Activated T-helper 1 cell treated with anti-CD3 and anti-CD28 coated beads, Interleukin-12 subunit alpha, Interleukin-12 subunit beta, Interleukin-2, Interleukin-4 antibody, amounts not matched to agents 30 ng/mL and 10 ng/mL and 1 ng/mL, durations not matched to agents 14 hours and 24 hours and 36 hours (primary cell): ENCODE data around the gene DNAAF6. TPM values are rescaled to one million over a fixed set of nuclear protein-coding genes. Genes with fewer than 3 reads are reported as not detected.

Source experiments
- DNase-seq: peaks from one replicate; pipeline ENCODE4 v3.0.0; 2021; ENCODE audit warnings: low spot score
- H3K27ac Mint-ChIP-seq: one replicate; pipeline ENCODE4 v1.8.0; 2021; ENCODE audit warnings: mild to moderate bottlenecking, mixed read lengths
- H3K27me3 Mint-ChIP-seq: one replicate; pipeline ENCODE4 v1.8.0; 2022; ENCODE audit warnings: mild to moderate bottlenecking, moderate library complexity, mixed read lengths; ENCODE audit not compliant: insufficient read depth
- H3K36me3 Mint-ChIP-seq: one replicate; pipeline ENCODE4 v1.8.0; 2021; ENCODE audit warnings: low read depth, mixed read lengths
- H3K4me1 Mint-ChIP-seq: one replicate; pipeline ENCODE4 v1.8.0; 2021; ENCODE audit warnings: low read depth, mixed read lengths
- H3K4me3 Mint-ChIP-seq: one replicate; pipeline ENCODE4 v1.8.0; 2021; ENCODE audit warnings: mild to moderate bottlenecking, moderate library complexity, mixed read lengths
- H3K9me3 Mint-ChIP-seq: one replicate; pipeline ENCODE4 v1.8.0; 2021; ENCODE audit warnings: mixed read lengths
- intact Hi-C: fragments of 100-400 bp; cut with micrococcal nuclease; formaldehyde crosslinking; loops from one replicate; pipeline ENCODE4 v1.15.1; 2024
- total RNA-seq: library from RNA; stranded (reverse); gene quantifications from 2 replicates; pipeline ENCODE4 v1.2.3, GENCODE V29; 2022

DNAAF6 gene
- total RNA-seq, 1 donor from 2014 or later = not detected

DNA sequence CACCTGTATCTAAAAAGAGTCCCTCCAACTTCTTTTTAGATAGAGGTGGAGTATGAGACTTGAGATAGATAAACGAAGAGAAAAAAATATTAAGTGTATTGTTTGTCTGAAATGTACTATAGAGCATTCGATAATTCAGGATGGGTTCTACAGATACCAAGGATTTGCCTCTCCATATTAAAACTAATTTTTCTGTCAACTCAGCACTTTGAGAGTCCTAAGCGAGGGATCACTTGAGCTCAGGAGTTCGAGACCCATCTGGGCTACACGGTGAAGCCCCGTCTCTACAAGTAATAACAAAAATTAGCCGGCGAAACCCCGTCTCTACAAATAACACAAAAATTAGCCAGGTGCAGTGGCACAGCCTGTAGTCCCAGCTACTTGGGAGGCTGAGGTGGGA, 1.5 kb downstream of the DNAAF6 start:
- no peaks in the 10 kb centered on the region for H3K36me3 Mint-ChIP-seq

DNA sequence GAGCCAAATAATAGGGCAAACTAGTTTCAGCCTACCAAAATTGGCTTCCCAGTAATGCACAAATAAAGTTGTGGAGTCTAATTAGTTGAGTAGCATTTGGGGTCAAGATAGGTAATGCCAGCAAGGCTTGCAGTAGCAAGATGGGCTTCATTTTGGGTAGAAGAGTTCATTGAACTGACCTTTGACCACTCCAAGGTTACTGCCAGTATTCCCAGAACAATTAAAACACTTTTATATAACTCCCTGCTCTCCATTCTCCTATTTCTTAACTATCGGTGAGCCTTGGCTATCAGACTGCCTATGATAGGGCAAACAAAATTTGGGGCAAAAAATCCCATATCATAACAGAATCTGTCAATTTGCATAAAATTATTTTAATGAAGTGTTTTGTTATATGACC, 7.1 kb downstream of the DNAAF6 start:
- Mint-ChIP-seq H3K27ac (no peak overlapping the region), H3K4me1 (no peaks in the 10 kb centered on the region), H3K27me3 (peaks cover 8% of the 10 kb centered on the region), H3K4me3 (no peak overlapping the region), H3K36me3 (no peaks in the 10 kb centered on the region), H3K9me3 (no peaks in the 10 kb centered on the region)
- no peak for DNase-seq
- intact Hi-C loops = no loop called here

More for the DNA sequence above, 1.5 kb downstream of the DNAAF6 start:
- no peak for DNase-seq
- Mint-ChIP-seq H3K9me3 (no peaks in the 10 kb centered on the region), H3K27ac (no peak overlapping the region), H3K4me1 (peaks cover 7% of the 10 kb centered on the region), H3K27me3 (peaks cover 4% of the 10 kb centered on the region), H3K4me3 (no peak overlapping the region)
- intact Hi-C loops = no loop called here

DNA sequence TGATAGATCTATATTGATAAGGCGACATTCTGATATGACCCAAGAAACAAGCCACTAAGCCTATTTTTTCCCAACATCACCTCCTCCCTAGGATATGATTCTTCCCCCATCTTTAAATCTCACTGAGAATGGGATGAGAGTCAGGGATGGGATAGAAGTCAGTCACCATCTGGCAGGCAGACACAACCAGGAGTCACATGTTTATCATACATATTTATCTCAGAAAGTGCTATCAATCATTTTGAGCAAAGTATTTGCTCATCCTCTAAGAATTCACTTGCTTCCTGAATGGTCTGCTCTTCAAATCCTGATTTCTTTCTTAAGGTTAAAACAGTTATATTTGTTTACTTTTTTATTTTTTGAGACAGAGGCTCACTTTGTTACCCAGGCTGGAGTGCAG, 20.3 kb downstream of the DNAAF6 start:
- Mint-ChIP-seq H3K36me3 (no peaks in the 10 kb centered on the region), H3K4me1 (no peaks in the 10 kb centered on the region), H3K27ac (no peak overlapping the region), H3K4me3 (no peak overlapping the region), H3K9me3 (no peaks in the 10 kb centered on the region), H3K27me3 (peaks cover 4% of the 10 kb centered on the region)
- DNase-seq = no peak
- intact Hi-C loops = no loop called here

DNA sequence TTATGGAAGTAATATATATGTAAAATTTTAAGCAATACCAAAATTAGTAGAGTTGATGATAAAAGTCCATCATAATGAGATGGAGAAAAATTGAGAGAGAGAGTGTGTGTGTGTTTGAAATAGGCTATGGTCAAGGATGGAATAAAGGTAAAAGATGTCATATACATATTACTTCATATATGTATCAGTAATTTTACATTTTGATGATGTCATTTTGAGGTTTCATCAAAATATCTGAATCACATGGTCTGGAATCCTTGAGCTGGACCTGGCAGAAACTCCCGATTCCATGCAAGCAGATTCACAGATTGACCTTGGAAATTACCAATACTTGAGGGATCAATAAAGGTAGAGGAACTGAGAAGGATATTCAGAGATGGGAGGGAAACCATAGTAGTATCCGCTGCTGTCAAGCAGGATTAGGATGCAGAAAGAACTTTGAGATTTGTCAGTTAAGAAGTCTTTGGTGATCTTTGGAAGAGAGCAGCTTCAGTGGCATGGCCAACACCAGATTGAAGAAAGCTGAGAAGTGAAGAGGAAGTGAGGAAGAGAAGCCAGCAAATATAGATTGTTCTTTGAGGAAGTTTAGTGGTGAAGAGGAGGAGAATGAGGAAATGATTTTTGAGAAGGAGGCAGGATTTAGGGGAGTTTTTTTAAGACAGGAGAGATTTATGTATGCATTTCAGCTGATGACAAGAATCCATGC, 21.5 kb downstream of the DNAAF6 start:
- Mint-ChIP-seq H3K27ac (no peak overlapping the region), H3K27me3 (peaks cover 4% of the 10 kb centered on the region), H3K9me3 (no peaks in the 10 kb centered on the region), H3K36me3 (no peaks in the 10 kb centered on the region), H3K4me1 (no peaks in the 10 kb centered on the region), H3K4me3 (no peak overlapping the region)
- no peak for DNase-seq
- intact Hi-C loops = no loop called here

DNA sequence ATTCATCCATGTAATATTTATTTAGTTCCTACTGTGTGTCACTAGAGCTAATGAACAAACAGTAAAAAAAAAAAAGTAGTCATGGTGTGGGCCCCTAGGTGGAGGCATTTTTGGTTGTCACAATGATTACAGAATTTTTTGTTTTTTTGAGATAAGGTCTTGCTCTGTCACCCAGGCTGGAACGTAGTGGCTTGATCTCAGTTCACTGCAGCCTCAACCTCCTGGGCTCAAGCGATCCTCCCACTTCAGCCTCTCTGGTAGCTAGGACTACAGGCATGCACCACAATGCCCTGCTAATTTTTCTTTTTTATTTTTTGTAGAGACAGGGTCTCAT, 22.0 kb downstream of the DNAAF6 start:
- H3K4me3 Mint-ChIP-seq = no peak overlapping the region
- no peak overlapping the region for H3K27ac Mint-ChIP-seq
- no peaks in the 10 kb centered on the region for H3K36me3 Mint-ChIP-seq
- H3K27me3 Mint-ChIP-seq = peaks cover 4% of the 10 kb centered on the region
- no peaks in the 10 kb centered on the region for H3K4me1 Mint-ChIP-seq
- no peak for DNase-seq
- intact Hi-C loops = no loop called here
- no peaks in the 10 kb centered on the region for H3K9me3 Mint-ChIP-seq

- Mint-ChIP-seq H3K4me3 (no peak overlapping the region), H3K9me3 (no peaks in the 10 kb centered on the region), H3K27ac (no peak overlapping the region), H3K36me3 (no peaks in the 10 kb centered on the region), H3K4me1 (no peaks in the 10 kb centered on the region), H3K27me3 (peaks cover 9% of the 10 kb centered on the region)
- no peak for DNase-seq
- intact Hi-C loops = no loop called here
Measured at GRCh38 chrX:107272431-107272921, 66.1 kb downstream of the DNAAF6 start.

GRCh38 chrX:107273795-107274194, 67.4 kb downstream of the DNAAF6 start:
- no peaks in the 10 kb centered on the region for H3K4me1 Mint-ChIP-seq
- H3K27ac Mint-ChIP-seq = no peak overlapping the region
- H3K36me3 Mint-ChIP-seq = no peaks in the 10 kb centered on the region
- peaks cover 9% of the 10 kb centered on the region for H3K27me3 Mint-ChIP-seq
- H3K9me3 Mint-ChIP-seq = no peaks in the 10 kb centered on the region
- no peak overlapping the region for H3K4me3 Mint-ChIP-seq
- intact Hi-C loops = no loop called here
- no peak for DNase-seq

DNA sequence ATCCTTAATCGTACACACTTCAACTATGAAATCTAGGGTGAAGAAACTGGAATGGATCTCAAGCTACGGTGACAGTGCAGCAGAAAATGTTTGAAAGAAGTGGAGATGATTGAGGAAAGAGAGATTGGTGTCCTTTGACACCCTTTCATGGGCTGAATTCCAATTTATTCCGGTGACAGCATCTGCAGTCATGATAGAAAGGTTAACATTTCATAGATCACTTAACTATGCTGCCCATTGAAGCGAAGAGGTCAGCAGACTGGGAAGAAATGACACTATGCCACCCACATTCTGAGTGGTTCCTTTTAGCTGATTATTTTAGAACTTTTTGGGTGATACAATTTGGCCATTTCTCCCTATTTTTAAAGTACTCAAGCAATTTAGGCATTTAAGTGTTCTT, 82.3 kb downstream of the DNAAF6 start:
- Mint-ChIP-seq H3K27me3 (peaks cover 3% of the 10 kb centered on the region), H3K36me3 (no peaks in the 10 kb centered on the region), H3K4me3 (no peak overlapping the region), H3K27ac (no peak overlapping the region), H3K9me3 (no peaks in the 10 kb centered on the region), H3K4me1 (no peaks in the 10 kb centered on the region)
- DNase-seq = no peak
- intact Hi-C loops = no loop called here

- intact Hi-C loops = no loop called here
- Mint-ChIP-seq H3K4me1 (no peaks in the 10 kb centered on the region), H3K27ac (no peak overlapping the region), H3K36me3 (no peaks in the 10 kb centered on the region), H3K9me3 (no peaks in the 10 kb centered on the region), H3K27me3 (no peaks in the 10 kb centered on the region), H3K4me3 (no peak overlapping the region)
- no peak for DNase-seq
Measured at GRCh38 chrX:107290019-107290418, 83.6 kb downstream of the DNAAF6 start.

GRCh38 chrX:107293056-107293455, 86.6 kb downstream of the DNAAF6 start:
- intact Hi-C loops = no loop called here
- H3K4me3 Mint-ChIP-seq = no peak overlapping the region
- no peaks in the 10 kb centered on the region for H3K9me3 Mint-ChIP-seq
- peaks cover 1% of the 10 kb centered on the region for H3K27me3 Mint-ChIP-seq
- H3K4me1 Mint-ChIP-seq = no peaks in the 10 kb centered on the region
- H3K36me3 Mint-ChIP-seq = no peaks in the 10 kb centered on the region
- H3K27ac Mint-ChIP-seq = no peak overlapping the region
- DNase-seq = no peak

Other genes with a start within 250 kb of the DNAAF6 start
- 4.7 and 6.2 TPM in 2 replicates for gene MORC4, start 206.4 kb upstream of the DNAAF6 start, total RNA-seq
- 15.5 and 16.6 TPM in 2 replicates for gene RBM41, start 87.8 kb upstream of the DNAAF6 start, total RNA-seq
- 0.54 and 1.1 TPM in 2 replicates for gene NUP62CL, start 178 bp upstream of the DNAAF6 start, total RNA-seq
- gene FRMPD3, start 243.0 kb downstream of the DNAAF6 start, total RNA-seq = not detected in 2 replicates